Ovary (tissue), 3 donors: ENCODE measurements around the gene LRRC8E.

Experiments
- CTCF ChIP-seq, 3 donors: fragments of 450-650 bp in 2 of 3; fragments of 200-600 bp in 1 of 3; IDR thresholded peaks; one replicate each; pipeline versions ENCODE4 v1.5.1 to v1.8.0; 2016 to 2022; ENCODE audit warnings: antibody characterized with exemption in 3 of 3, mild to moderate bottlenecking in 1 of 3
- POLR2A ChIP-seq: fragments of 450-650 bp; IDR thresholded peaks from one replicate; pipeline ENCODE4 v1.6.1; 2017; ENCODE audit warnings: antibody characterized with exemption, mild to moderate bottlenecking, moderate library complexity
- donor health status: DM: no; HTN: no; CAD: no.

DNA sequence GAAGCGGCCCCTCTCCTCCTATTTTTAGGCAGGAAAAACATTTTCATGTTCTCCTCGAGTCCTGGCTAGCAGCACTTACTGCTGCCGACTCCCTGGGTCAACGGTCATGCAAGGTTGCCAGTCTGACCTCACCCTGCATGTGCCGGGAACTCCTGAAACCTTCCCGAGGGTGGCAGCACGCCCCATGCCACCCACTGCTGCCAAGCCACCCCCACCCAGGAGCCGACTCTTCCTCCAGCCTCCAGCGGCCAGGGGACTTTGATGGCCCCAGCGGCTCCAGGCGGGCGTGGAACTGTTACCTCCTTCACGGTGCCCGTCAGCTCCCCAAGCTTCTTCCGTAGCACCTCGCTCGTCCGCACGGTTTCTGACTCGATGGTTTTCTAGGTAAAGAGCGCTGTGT, 46.5 kb downstream of the LRRC8E start:
- no peak for TF ChIP-seq CTCF (IDR thresholded peaks at IDR 0.05)
- TF ChIP-seq POLR2A: no peak
